Uterus (tissue), 2 donors: ENCODE results near the gene XYLT1.

Experiments used
- CTCF ChIP-seq, 4 experiments: fragments of 200-600 bp in 2 of 4; fragments of 450-650 bp in 2 of 4; sonication (generic) in 2 of 4; IDR thresholded peaks; one replicate each; pipeline ENCODE4 v1.5.1; 2016 to 2019; ENCODE audit warnings: antibody characterized with exemption in 4 of 4, mild to moderate bottlenecking in 2 of 4, moderate library complexity in 1 of 4
- POLR2A ChIP-seq, 2 donors: fragments of 450-650 bp; IDR thresholded peaks; one replicate each; pipeline ENCODE4 v1.6.1; 2016; ENCODE audit warnings: antibody characterized with exemption in 2 of 2, mild to moderate bottlenecking in 1 of 2, moderate library complexity in 1 of 2

GRCh38 chr16:17466876-17467275, 3.9 kb downstream of the XYLT1 start:
- TF ChIP-seq CTCF (IDR thresholded peaks at IDR 0.05) (no peak), POLR2A (IDR thresholded peaks at IDR 0.05) (no peak)
